PC-3 (cell line): ENCODE measurements around the gene CENPB.
A peak's percentile ranks its signal among the peaks of the same experiment; 100 is the strongest.

Experiments
- CTCF ChIP-seq: fragments of 300-600 bp; sonication (generic); conservative IDR thresholded peaks from 2 replicates; pipeline ENCODE4 v1.5.1; 2017; ENCODE audit warnings: antibody characterized with exemption, low read depth, mild to moderate bottlenecking, low read length
- EZH2phosphoT487 ChIP-seq: fragments of 300-600 bp; sonication (generic); IDR thresholded peaks from 2 replicates; pipeline ENCODE4 v1.6.1; 2018; ENCODE audit warnings: mild to moderate bottlenecking, antibody characterized with exemption, low read length, borderline replicate concordance

GRCh38 chr20:3825526-3825925 lies 39.0 kb upstream of the CENPB start:
- 0 out of 2 replicates have a peak, but pooled peaks have one; percentile 20 for TF ChIP-seq CTCF
- no peak for TF ChIP-seq EZH2phosphoT487
